BJ (cell line): Measurements from ENCODE around the gene AOAH. TPM values are rescaled to one million over a fixed set of nuclear protein-coding genes. Genes with fewer than 3 reads are reported as not detected.

Source experiments
- CTCF ChIA-PET: fragments of 350-600 bp; formaldehyde crosslinking; extraction: SDS; loops from one replicate; lab custom pipeline; 2021; ENCODE audit warnings: antibody characterized with exemption, inconsistent platforms; lab: Yijun Ruan, JAX
- POLR2A ChIA-PET: fragments of 300-600 bp; sonication (Branson Sonifier 250); formaldehyde crosslinking; extraction: SDS; loops from one replicate; lab custom pipeline; 2021; ENCODE audit warnings: antibody characterized with exemption; lab: Charles Lee
- DNase-seq: peaks from one replicate; pipeline ENCODE4 v3.0.0-alpha.2; 2011; ENCODE audit warnings: low read depth
- H3K27me3 ChIP-seq: 2 replicates; pipeline ENCODE4 v1.6.0; 2011; ENCODE audit warnings: low read length; ENCODE audit not compliant: control insufficient read depth, insufficient read depth
- H3K36me3 ChIP-seq: 2 replicates; pipeline ENCODE4 v1.5.1; 2011; ENCODE audit warnings: low read length; ENCODE audit not compliant: control insufficient read depth, insufficient read depth
- H3K4me3 ChIP-seq: 2 replicates; pipeline ENCODE4 v1.5.1; 2011; ENCODE audit warnings: low read depth, mild to moderate bottlenecking, control low read depth, low read length
- polyA plus RNA-seq: library from polyadenylated mRNA; depleted of rRNA; stranded (reverse); fragments of >200 nt; gene quantifications from 2 replicates; pipeline ENCODE4 v1.2.3, GENCODE V29; 2011
- TF ChIP-seq, protein P1 (sequence below): IDR thresholded peaks from 2 replicates; pipeline ENCODE4 v1.5.1; 2011; ENCODE audit warnings: low read depth, mild to moderate bottlenecking, control low read depth, inconsistent platforms, low read length, moderate library complexity; ENCODE audit not compliant: insufficient read depth

The AOAH gene
- polyA plus RNA-seq, 1 experiment, result not detected

DNA sequence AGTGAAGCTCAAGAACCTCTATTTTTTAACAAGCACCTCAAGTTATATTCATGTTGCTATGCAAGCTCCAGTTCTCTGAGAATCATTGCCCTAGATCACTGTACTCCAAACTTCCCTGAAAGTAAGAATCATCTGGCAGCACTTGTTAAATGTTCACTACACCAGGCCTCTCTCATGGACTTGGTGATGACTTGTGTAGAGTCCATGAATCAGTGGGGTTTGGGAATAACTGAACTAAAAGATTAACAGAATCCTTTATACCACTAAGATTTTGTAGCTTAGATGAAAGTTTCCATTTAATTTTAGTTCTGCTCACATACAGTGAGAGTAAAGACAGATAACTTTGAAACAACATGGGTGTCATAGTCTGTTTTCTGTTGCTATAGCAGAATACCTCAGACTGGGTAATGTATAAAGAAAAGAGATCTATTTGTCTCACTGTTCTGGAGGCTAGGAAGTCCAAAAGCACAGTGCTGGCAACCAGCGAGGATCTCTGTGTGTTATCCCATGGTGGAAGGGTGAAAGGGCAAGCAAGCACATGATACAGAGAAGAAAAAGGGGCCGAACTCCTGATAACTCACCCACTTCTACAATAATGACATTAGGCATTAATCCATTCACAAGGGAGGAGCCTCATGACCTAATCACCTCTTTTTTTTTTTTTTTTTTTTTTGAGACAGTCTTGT lies 27.9 kb upstream of the AOAH start:
- TF ChIP-seq, protein P1, sequence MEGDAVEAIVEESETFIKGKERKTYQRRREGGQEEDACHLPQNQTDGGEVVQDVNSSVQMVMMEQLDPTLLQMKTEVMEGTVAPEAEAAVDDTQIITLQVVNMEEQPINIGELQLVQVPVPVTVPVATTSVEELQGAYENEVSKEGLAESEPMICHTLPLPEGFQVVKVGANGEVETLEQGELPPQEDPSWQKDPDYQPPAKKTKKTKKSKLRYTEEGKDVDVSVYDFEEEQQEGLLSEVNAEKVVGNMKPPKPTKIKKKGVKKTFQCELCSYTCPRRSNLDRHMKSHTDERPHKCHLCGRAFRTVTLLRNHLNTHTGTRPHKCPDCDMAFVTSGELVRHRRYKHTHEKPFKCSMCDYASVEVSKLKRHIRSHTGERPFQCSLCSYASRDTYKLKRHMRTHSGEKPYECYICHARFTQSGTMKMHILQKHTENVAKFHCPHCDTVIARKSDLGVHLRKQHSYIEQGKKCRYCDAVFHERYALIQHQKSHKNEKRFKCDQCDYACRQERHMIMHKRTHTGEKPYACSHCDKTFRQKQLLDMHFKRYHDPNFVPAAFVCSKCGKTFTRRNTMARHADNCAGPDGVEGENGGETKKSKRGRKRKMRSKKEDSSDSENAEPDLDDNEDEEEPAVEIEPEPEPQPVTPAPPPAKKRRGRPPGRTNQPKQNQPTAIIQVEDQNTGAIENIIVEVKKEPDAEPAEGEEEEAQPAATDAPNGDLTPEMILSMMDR, result no peak
- CTCF ChIA-PET, result no interaction called here

GRCh38 chr7:36750451-36750850 lies 26.2 kb upstream of the AOAH start:
- H3K4me3 ChIP-seq, result no peak overlapping the region
- TF ChIP-seq, protein P1, result no peak
- no peaks in the 10 kb centered on the region for H3K36me3 ChIP-seq
- POLR2A ChIA-PET, result no interaction called here
- no peak for DNase-seq
- CTCF ChIA-PET, result no interaction called here
- H3K27me3 ChIP-seq, result no peaks in the 10 kb centered on the region

More for the DNA sequence above, 27.9 kb upstream of the AOAH start:
- POLR2A ChIA-PET, result no interaction called here
- no peak for DNase-seq
- no peaks in the 10 kb centered on the region for H3K27me3 ChIP-seq
- H3K36me3 ChIP-seq, result no peaks in the 10 kb centered on the region
- H3K4me3 ChIP-seq, result no peak overlapping the region

DNA sequence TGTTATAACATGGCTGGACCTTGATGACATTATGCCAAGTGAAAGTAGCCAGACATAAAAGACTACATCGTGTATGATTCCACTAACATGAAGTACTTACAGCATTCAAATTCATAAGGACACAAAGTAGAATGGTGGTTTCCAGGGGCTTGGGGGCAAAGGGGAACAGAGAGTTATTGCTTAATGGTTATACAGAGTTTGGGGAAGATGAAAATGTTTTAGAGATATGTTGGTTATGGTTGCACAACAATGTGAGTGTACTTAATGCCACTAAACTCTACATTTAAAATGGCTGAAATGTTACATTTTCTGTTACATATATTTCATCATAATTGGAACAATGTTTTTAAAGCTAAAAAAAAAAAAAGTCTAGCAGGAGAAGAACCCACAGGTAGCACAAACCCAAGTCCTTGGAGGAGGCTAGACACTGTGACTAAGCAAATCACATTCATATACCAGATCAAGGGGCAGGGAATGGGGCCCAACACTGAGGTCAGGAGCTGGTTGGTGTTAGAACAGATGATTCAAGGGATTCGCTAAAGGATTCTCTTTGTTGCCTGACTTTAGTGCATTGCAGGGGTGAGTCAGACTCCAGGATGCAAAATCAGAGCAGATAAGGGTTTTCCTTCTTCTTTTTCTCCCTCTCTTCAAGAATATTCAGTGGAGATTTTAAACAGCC lies 25.1 kb upstream of the AOAH start:
- no peaks in the 10 kb centered on the region for H3K27me3 ChIP-seq
- no peak overlapping the region for H3K4me3 ChIP-seq
- TF ChIP-seq, protein P1, result no peak
- CTCF ChIA-PET, result no interaction called here
- POLR2A ChIA-PET, result no interaction called here
- DNase-seq, result no peak
- no peaks in the 10 kb centered on the region for H3K36me3 ChIP-seq

- POLR2A ChIA-PET, result no interaction called here
- H3K27me3 ChIP-seq, result no peaks in the 10 kb centered on the region
- TF ChIP-seq, protein P1, result no peak
- DNase-seq, result no peak
- no peak overlapping the region for H3K4me3 ChIP-seq
- H3K36me3 ChIP-seq, result no peaks in the 10 kb centered on the region
- CTCF ChIA-PET, result interaction anchor here (0.9 kb wide), 1 partner anchor 150 kb away, joined by 4 read pairs; no protein-coding TSS in a partner anchor
Observed at GRCh38 chr7:36748017-36748487, 23.8 kb upstream of the AOAH start.

DNA sequence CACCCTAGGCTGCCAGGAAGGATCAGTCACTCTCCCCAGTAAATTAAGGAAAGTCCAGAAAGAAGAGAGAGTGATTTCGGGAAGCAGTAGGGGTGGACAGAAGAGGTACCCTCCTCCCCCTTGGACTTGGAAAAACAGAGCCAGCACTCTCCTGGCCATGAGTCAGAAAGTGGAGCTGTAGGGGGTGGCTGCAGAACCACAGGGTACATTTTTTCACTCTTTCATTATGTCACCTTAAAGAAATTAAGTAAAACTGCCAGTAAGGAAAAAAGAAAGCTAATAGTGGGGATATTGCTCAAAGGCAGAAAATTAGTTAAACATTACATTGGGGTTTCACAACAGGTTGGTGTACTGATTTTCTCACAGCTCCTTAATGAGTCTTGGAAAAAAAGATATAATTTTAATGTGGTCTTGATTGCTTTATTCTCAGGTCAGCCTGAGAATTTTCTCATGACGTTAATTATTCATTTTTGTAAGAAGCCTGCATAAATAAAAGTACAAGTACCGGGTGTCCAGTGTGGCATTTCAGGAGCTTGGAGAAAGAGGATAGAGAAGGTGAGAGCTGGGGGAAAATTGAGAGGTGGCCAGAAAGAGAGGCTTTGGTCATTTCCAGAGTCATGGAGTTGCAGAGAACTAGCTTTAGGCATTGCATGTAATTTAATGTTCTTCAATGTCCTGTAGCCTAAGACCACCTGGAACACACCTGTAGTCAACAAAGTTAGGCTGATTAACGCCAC lies 23.2 kb upstream of the AOAH start:
- CTCF ChIA-PET, result interaction anchor here (0.9 kb wide), 1 partner anchor 149 kb away, joined by 4 read pairs; no protein-coding TSS in a partner anchor
- POLR2A ChIA-PET, result no interaction called here
- Histone ChIP-seq H3K27me3 (no peaks in the 10 kb centered on the region), H3K36me3 (no peaks in the 10 kb centered on the region), H3K4me3 (no peak overlapping the region)
- TF ChIP-seq, protein P1, result no peak
- DNase-seq, result no peak
